Activated CD8-positive, alpha-beta T cell treated with anti-CD3 and anti-CD28 coated beads for 36 hours (primary cell): ENCODE results near the gene ARL13B. TPM values are rescaled to one million over a fixed set of nuclear protein-coding genes. Genes with fewer than 3 reads are reported as not detected.
"Not testable (repeated sequence)": the region's sequence is repeated elsewhere in the genome, so short reads cannot be mapped to it uniquely, and the experiment has no call there.

ENCODE experiments used
- ATAC-seq: fragments of 200-7000 bp; cut with Tn5 transposase; one replicate; pipeline ENCODE4 v1.10.0; 2021; ENCODE audit warnings: mild to moderate bottlenecking, moderate library complexity
- CTCF ChIA-PET: fragments of 350-600 bp; sonication (Branson Sonifier 250); formaldehyde crosslinking; loops from one replicate; lab custom pipeline; 2021; ENCODE audit warnings: antibody characterized with exemption; lab: Charles Lee
- POLR2A ChIA-PET: fragments of 350-600 bp; sonication (Branson Sonifier 250); formaldehyde crosslinking; loops from one replicate; lab custom pipeline; 2021; ENCODE audit warnings: antibody characterized with exemption; lab: Charles Lee
- DNase-seq: peaks from one replicate; pipeline ENCODE4 v3.0.0-alpha.2; 2020
- H3K27ac Mint-ChIP-seq: one replicate; pipeline ENCODE4 v1.8.0; 2021; ENCODE audit warnings: mild to moderate bottlenecking, mixed read lengths
- H3K27me3 Mint-ChIP-seq: one replicate; pipeline ENCODE4 v1.8.0; 2021; ENCODE audit warnings: mixed read lengths
- H3K36me3 Mint-ChIP-seq: one replicate; pipeline ENCODE4 v1.8.0; 2021; ENCODE audit warnings: low read depth, mixed read lengths
- H3K4me1 Mint-ChIP-seq: one replicate; pipeline ENCODE4 v1.8.0; 2021; ENCODE audit warnings: low read depth, mixed read lengths
- H3K4me3 Mint-ChIP-seq: one replicate; pipeline ENCODE4 v1.8.0; 2021; ENCODE audit warnings: mild to moderate bottlenecking, moderate library complexity, mixed read lengths
- H3K9me3 Mint-ChIP-seq: one replicate; pipeline ENCODE4 v1.8.0; 2021; ENCODE audit warnings: mixed read lengths
- intact Hi-C: fragments of 100-400 bp; cut with micrococcal nuclease; formaldehyde crosslinking; loops from one replicate; pipeline ENCODE4 v1.10.0; 2022
- total RNA-seq, 2 experiments: library from RNA; stranded (reverse); gene quantifications; one replicate each; pipeline ENCODE4 v1.2.3, GENCODE V29; 2021
- TF ChIP-seq, protein P1 (sequence below): fragments of 200-600 bp; IDR thresholded peaks from one replicate; pipeline ENCODE4 v1.8.0; 2022; ENCODE audit warnings: antibody characterized with exemption, mild to moderate bottlenecking

ARL13B gene
- 1 to 10 TPM; 8.0 to 10.0 TPM for total RNA-seq

GRCh38 chr3:93979850-93980676 lies at the start of gene ARL13B:
Gene ARL13B, plus strand, starts transcription at chr3:93980155. Its CDS starts 269 bp downstream, at chr3:93980424.
- ChIA-PET POLR2A (interaction anchor here (0.6 kb wide), 2 partner anchors 8 to 14 kb away, joined by 3 read pairs; no protein-coding TSS in a partner anchor), CTCF (interaction anchor here (0.7 to 2.7 kb wide), 2 partner anchors 23 to 89 kb away, joined by 3 to 9 read pairs; no protein-coding TSS in a partner anchor)
- no peaks in the 10 kb centered on the region for H3K36me3 Mint-ChIP-seq
- ATAC-seq: peak; percentile 100
- H3K27ac Mint-ChIP-seq: peak within 1 kb of the TSS; percentile 77
- H3K4me1 Mint-ChIP-seq: peaks cover 15% of the 10 kb centered on the region
- intact Hi-C loops: no loop called here
- H3K27me3 Mint-ChIP-seq: peaks cover 2% of the 10 kb centered on the region
- no peaks in the 10 kb centered on the region for H3K9me3 Mint-ChIP-seq
- peak within 1 kb of the TSS; percentile 80 for H3K4me3 Mint-ChIP-seq
- peak; percentile 97 for DNase-seq
- TF ChIP-seq, protein P1, sequence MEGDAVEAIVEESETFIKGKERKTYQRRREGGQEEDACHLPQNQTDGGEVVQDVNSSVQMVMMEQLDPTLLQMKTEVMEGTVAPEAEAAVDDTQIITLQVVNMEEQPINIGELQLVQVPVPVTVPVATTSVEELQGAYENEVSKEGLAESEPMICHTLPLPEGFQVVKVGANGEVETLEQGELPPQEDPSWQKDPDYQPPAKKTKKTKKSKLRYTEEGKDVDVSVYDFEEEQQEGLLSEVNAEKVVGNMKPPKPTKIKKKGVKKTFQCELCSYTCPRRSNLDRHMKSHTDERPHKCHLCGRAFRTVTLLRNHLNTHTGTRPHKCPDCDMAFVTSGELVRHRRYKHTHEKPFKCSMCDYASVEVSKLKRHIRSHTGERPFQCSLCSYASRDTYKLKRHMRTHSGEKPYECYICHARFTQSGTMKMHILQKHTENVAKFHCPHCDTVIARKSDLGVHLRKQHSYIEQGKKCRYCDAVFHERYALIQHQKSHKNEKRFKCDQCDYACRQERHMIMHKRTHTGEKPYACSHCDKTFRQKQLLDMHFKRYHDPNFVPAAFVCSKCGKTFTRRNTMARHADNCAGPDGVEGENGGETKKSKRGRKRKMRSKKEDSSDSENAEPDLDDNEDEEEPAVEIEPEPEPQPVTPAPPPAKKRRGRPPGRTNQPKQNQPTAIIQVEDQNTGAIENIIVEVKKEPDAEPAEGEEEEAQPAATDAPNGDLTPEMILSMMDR: no peak

DNA sequence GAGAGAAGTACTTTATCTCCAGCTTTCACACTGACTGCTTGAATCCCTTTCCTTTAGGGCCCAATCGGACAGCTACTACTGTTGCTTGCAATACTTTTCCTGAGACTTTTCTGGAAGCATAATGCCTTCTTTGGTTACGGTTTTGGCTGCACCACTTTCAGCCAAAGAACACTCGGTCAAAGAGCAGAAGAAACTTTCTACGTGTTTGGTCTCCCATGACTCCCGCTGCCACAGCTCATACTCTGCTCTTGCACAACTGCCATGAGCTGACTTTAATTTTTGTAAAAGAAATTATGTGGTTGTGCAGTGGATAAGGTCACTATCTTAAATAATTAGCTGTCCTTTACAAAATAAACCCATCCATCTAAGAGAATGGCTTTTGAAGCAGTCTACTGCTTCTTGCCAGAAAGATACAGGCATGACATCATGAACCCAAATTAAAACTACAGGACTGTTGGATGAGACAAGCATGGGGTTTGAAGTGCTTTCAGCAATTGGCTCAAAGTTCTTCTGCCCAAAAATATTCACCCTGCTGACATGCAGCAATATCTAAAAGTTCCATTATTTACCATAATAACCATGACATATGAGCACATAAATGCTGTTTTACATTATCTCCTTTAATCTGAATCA lies 48.2 kb upstream of the ARL13B start:
- Mint-ChIP-seq H3K4me3 (no peak overlapping the region), H3K27me3 (no peaks in the 10 kb centered on the region), H3K4me1 (no peaks in the 10 kb centered on the region), H3K27ac (no peak overlapping the region), H3K36me3 (no peaks in the 10 kb centered on the region), H3K9me3 (no peaks in the 10 kb centered on the region)
- DNase-seq: no peak
- ChIA-PET CTCF (no interaction called here), POLR2A (no interaction called here)
- no peak for ATAC-seq
- intact Hi-C loops: no loop called here
- TF ChIP-seq, protein P1: no peak

GRCh38 chr3:93934366-93935046 lies 45.4 kb upstream of the ARL13B start:
- POLR2A ChIA-PET: no interaction called here
- H3K4me1 Mint-ChIP-seq: no peaks in the 10 kb centered on the region

DNA sequence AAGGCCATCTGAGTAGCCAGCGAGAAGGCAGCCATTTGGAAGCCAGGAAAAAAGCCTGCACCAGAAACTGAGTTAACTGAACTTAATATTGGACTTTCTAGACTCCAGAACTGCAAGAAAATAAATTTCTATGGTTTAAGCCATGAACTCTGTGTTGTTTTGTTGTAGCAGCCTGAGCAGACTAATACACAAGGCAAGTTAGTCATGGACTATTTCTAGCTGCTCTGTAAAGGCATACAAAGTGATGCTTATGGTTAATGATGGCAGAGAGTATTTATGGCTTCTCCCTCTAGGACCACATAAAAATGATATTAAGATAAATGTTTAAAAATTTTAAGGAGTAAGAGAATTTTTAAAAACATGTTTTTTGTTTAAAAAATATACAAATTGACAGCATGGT lies 43.4 kb upstream of the ARL13B start:
- ChIA-PET POLR2A (no interaction called here), CTCF (no interaction called here)
- H3K4me3 Mint-ChIP-seq: no peak overlapping the region
- H3K27me3 Mint-ChIP-seq: no peaks in the 10 kb centered on the region
- no peak for DNase-seq
- no peak overlapping the region for H3K27ac Mint-ChIP-seq
- intact Hi-C loops: no loop called here
- no peaks in the 10 kb centered on the region for H3K4me1 Mint-ChIP-seq
- H3K9me3 Mint-ChIP-seq: no peaks in the 10 kb centered on the region
- TF ChIP-seq, protein P1: no peak
- no peak for ATAC-seq
- H3K36me3 Mint-ChIP-seq: no peaks in the 10 kb centered on the region

More at GRCh38 chr3:93934366-93935046, 45.4 kb upstream of the ARL13B start:
- Mint-ChIP-seq H3K9me3 (no peaks in the 10 kb centered on the region), H3K27ac (no peak overlapping the region), H3K36me3 (no peaks in the 10 kb centered on the region), H3K4me3 (no peak overlapping the region), H3K27me3 (no peaks in the 10 kb centered on the region)
- ATAC-seq (no peak), DNase-seq (no peak)
- intact Hi-C loops: no loop called here
- TF ChIP-seq, protein P1: no peak
- CTCF ChIA-PET: no interaction called here

GRCh38 chr3:93937485-93937884 lies 42.5 kb upstream of the ARL13B start:
- POLR2A ChIA-PET: not testable (repeated sequence)

GRCh38 chr3:93949958-93950357 lies 30.0 kb upstream of the ARL13B start:
- CTCF ChIA-PET: interaction anchor here (0.9 kb wide), 1 partner anchor 12 kb away, joined by 3 read pairs; no protein-coding TSS in a partner anchor
- H3K36me3 Mint-ChIP-seq, H3K4me1 Mint-ChIP-seq, H3K27me3 Mint-ChIP-seq, POLR2A ChIA-PET, ATAC-seq, H3K4me3 Mint-ChIP-seq, intact Hi-C loops, H3K9me3 Mint-ChIP-seq, DNase-seq, H3K27ac Mint-ChIP-seq: not testable (repeated sequence)

More at GRCh38 chr3:93937485-93937884, 42.5 kb upstream of the ARL13B start:
- H3K9me3 Mint-ChIP-seq, CTCF ChIA-PET, intact Hi-C loops, H3K27me3 Mint-ChIP-seq, DNase-seq, H3K4me3 Mint-ChIP-seq, H3K27ac Mint-ChIP-seq, H3K36me3 Mint-ChIP-seq, H3K4me1 Mint-ChIP-seq, ATAC-seq: not testable (repeated sequence)
